HepG2 (cell line): ENCODE data around the gene C19orf33. TPM values are rescaled to one million over a fixed set of nuclear protein-coding genes. Genes with fewer than 3 reads are reported as not detected.

Experiments
- AFF4 ChIP-seq: sonication (generic); formaldehyde crosslinking; IDR thresholded peaks from 2 replicates; pipeline ENCODE4 v1.4.0; 2020; ENCODE audit warnings: missing genetic modification reagents
- ARNT ChIP-seq: fragments of 450-650 bp; IDR thresholded peaks from 2 replicates; pipeline ENCODE4 v1.6.1; 2017
- CEBPZ ChIP-seq: IDR thresholded peaks from 2 replicates; pipeline ENCODE4 v1.6.1; 2012; ENCODE audit warnings: low read length, improper control_type of control experiment
- KDM6A ChIP-seq: IDR thresholded peaks from 2 replicates; pipeline ENCODE4 v1.6.1; 2016; ENCODE audit warnings: low read depth
- MAF1 ChIP-seq: sonication (generic); formaldehyde crosslinking; IDR thresholded peaks from 2 replicates; pipeline ENCODE4 v1.5.0; 2020; ENCODE audit warnings: missing genetic modification reagents, borderline replicate concordance
- NR1H2 ChIP-seq: sonication (generic); formaldehyde crosslinking; IDR thresholded peaks from 2 replicates; pipeline ENCODE4 v1.8.1; 2022; ENCODE audit warnings: low read depth, missing genetic modification reagents, borderline replicate concordance
- PHF20 ChIP-seq: sonication (generic); formaldehyde crosslinking; IDR thresholded peaks from 2 replicates; pipeline ENCODE4 v1.5.0; 2020; ENCODE audit warnings: mild to moderate bottlenecking, missing genetic modification reagents
- POLR2A ChIP-seq, 2 experiments: IDR thresholded peaks; 2 replicates each; pipeline ENCODE4 v1.6.1; 2011; ENCODE audit warnings: low read depth in 2 of 2, low read length in 2 of 2, mild to moderate bottlenecking in 1 of 2, moderate library complexity in 1 of 2; ENCODE audit not compliant: insufficient read depth in 1 of 2
- RAD21 ChIP-seq: fragments of 450-650 bp; formaldehyde crosslinking; IDR thresholded peaks from 2 replicates; pipeline ENCODE4 v1.5.0; 2020; ENCODE audit warnings: mild to moderate bottlenecking
- SNRNP70 ChIP-seq: fragments of 200-400 bp; formaldehyde crosslinking; IDR thresholded peaks from 2 replicates; pipeline ENCODE4 v1.6.1; 2017; ENCODE audit warnings: mild to moderate bottlenecking, low read depth, low read length, moderate library complexity
- polyA plus RNA-seq, 8 experiments: library from polyadenylated mRNA; depleted of rRNA in 3 of 8; stranded (reverse) in 7 of 8; unstranded in 1 of 8; fragments of >200 nt; fragmentation: Illumina TruSeq in 4 of 8; extraction: Trizol in 4 of 8; gene quantifications; 2 replicates each; pipeline versions ENCODE4 v1.2.1 to v1.2.3, GENCODE V29; 2011 to 2016; ENCODE audit warnings: low read depth in 4 of 8, missing spikeins in 1 of 8, mixed read lengths in 1 of 8; ENCODE audit not compliant: insufficient read depth in 1 of 8
- total RNA-seq, 5 experiments: library from RNA; depleted of rRNA; stranded (reverse); fragments of >200 nt; fragmentation: Illumina TruSeq; extraction: Trizol; gene quantifications; 2 replicates each; pipeline ENCODE4 v1.2.3, GENCODE V29; 2016; ENCODE audit warnings: low read depth in 1 of 5
- TF ChIP-seq, protein P1 (sequence below): sonication (generic); formaldehyde crosslinking; IDR thresholded peaks from 2 replicates; pipeline ENCODE4 v1.4.0; 2020; ENCODE audit warnings: missing genetic modification reagents
- TF ChIP-seq, protein P2 (sequence below): fragments of 450-650 bp; IDR thresholded peaks from 2 replicates; pipeline ENCODE4 v1.6.1; 2016
- TF ChIP-seq, protein P3 (sequence below): sonication (generic); formaldehyde crosslinking; IDR thresholded peaks from 2 replicates; pipeline ENCODE4 v1.5.0; 2020; ENCODE audit warnings: missing genetic modification reagents
- TF ChIP-seq, protein P4 (sequence below): sonication (generic); formaldehyde crosslinking; IDR thresholded peaks from 2 replicates; pipeline ENCODE4 v1.8.1; 2022; ENCODE audit warnings: mild to moderate bottlenecking, missing genetic modification reagents
- TF ChIP-seq, protein P5 (sequence below): IDR thresholded peaks from 2 replicates; pipeline ENCODE4 v1.6.1; 2016; ENCODE audit warnings: control low read depth

C19orf33 gene
- total and polyA plus RNA-seq, 2 of the 13 experiments (the other 11 are each of a cell fraction or from before 2014, with no cell fraction given) = 2.5 to 3.3 TPM

- TF ChIP-seq AFF4 (CRISPR knock-in tag) = no peak
- TF ChIP-seq MAF1 (CRISPR knock-in tag) = no peak
- TF ChIP-seq, protein P1, sequence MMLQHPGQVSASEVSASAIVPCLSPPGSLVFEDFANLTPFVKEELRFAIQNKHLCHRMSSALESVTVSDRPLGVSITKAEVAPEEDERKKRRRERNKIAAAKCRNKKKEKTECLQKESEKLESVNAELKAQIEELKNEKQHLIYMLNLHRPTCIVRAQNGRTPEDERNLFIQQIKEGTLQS (CRISPR knock-in tag) = no peak
- TF ChIP-seq NR1H2 (CRISPR knock-in tag) = no peak
- TF ChIP-seq PHF20 (CRISPR knock-in tag) = no peak
- no peak for TF ChIP-seq CEBPZ
- no peak for TF ChIP-seq KDM6A (CRISPR knock-in tag)
- TF ChIP-seq, protein P2, sequence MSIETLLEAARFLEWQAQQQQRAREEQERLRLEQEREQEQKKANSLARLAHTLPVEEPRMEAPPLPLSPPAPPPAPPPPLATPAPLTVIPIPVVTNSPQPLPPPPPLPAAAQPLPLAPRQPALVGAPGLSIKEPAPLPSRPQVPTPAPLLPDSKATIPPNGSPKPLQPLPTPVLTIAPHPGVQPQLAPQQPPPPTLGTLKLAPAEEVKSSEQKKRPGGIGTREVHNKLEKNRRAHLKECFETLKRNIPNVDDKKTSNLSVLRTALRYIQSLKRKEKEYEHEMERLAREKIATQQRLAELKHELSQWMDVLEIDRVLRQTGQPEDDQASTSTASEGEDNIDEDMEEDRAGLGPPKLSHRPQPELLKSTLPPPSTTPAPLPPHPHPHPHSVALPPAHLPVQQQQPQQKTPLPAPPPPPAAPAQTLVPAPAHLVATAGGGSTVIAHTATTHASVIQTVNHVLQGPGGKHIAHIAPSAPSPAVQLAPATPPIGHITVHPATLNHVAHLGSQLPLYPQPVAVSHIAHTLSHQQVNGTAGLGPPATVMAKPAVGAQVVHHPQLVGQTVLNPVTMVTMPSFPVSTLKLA = no peak
- no peak for TF ChIP-seq RAD21 (CRISPR knock-in tag)
- no peak for TF ChIP-seq ARNT
- TF ChIP-seq, protein P3, sequence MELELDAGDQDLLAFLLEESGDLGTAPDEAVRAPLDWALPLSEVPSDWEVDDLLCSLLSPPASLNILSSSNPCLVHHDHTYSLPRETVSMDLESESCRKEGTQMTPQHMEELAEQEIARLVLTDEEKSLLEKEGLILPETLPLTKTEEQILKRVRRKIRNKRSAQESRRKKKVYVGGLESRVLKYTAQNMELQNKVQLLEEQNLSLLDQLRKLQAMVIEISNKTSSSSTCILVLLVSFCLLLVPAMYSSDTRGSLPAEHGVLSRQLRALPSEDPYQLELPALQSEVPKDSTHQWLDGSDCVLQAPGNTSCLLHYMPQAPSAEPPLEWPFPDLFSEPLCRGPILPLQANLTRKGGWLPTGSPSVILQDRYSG (CRISPR knock-in tag) = no peak
- no peak for TF ChIP-seq SNRNP70
- TF ChIP-seq, protein P4, sequence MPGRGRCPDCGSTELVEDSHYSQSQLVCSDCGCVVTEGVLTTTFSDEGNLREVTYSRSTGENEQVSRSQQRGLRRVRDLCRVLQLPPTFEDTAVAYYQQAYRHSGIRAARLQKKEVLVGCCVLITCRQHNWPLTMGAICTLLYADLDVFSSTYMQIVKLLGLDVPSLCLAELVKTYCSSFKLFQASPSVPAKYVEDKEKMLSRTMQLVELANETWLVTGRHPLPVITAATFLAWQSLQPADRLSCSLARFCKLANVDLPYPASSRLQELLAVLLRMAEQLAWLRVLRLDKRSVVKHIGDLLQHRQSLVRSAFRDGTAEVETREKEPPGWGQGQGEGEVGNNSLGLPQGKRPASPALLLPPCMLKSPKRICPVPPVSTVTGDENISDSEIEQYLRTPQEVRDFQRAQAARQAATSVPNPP (CRISPR knock-in tag) = no peak
- peak; percentile 26 to 56; a peak in 2 of 4 replicates for TF ChIP-seq POLR2A (IDR thresholded peaks at IDR 0.05; ENCODE audit: insufficient read depth in 1 of 2, low read depth in 2 of 2, low read length in 2 of 2)
- TF ChIP-seq, protein P5, sequence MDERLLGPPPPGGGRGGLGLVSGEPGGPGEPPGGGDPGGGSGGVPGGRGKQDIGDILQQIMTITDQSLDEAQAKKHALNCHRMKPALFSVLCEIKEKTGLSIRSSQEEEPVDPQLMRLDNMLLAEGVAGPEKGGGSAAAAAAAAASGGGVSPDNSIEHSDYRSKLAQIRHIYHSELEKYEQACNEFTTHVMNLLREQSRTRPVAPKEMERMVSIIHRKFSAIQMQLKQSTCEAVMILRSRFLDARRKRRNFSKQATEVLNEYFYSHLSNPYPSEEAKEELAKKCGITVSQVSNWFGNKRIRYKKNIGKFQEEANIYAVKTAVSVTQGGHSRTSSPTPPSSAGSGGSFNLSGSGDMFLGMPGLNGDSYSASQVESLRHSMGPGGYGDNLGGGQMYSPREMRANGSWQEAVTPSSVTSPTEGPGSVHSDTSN (CRISPR knock-in tag) = peak; percentile 59
Observed at GRCh38 chr19:38315657-38316476, 11.8 kb downstream of the C19orf33 start, which contains the start of gene YIF1B (continued).
